ENCODE measurements around the gene CD93.

Gene CD93

DNA sequence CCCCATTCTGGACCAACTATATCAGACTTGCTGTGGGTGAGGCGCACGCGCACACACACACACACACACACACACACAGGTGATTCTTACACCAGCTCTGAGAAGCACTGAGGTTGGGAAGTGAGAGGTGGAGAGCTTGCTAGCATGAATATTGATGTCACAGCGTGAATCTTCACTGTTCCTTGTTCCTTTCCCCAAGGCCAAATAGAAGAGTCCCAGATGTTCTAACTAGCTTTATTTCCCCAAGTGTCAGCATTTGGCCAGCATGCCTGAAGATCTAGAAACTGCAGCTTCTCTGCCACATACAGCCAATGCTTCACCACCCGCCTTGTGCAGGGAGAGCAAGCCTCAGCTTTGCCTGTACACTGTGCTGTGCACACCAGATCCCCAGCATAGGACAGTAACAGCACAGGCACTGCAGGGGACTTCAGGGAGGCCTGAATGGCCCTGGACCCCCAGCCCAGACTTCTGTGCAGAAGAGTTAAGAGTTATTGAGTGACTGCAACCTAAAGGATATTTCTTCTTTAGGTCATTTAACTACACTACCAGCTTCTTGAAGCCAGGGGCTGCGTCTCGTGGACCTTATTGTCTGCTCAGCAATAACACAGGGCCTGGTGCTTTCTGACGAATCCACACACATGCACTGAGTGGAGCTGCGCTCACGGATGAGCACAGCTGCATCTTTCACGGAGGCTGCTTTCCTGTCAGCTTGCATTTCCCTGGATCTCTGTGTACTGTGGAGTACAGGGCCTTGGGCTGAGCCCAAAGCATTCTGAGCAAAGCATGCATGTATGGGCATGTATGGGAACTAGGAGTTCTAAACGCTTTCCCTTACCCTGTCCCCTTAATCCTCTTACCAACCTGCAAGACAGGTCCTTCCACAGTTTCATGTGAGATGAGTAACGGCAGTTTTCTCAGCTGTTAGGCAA, 13.9 kb upstream of the CD93 start:
- no peak for DNase-seq (ENCODE audit: low spot score)

DNA sequence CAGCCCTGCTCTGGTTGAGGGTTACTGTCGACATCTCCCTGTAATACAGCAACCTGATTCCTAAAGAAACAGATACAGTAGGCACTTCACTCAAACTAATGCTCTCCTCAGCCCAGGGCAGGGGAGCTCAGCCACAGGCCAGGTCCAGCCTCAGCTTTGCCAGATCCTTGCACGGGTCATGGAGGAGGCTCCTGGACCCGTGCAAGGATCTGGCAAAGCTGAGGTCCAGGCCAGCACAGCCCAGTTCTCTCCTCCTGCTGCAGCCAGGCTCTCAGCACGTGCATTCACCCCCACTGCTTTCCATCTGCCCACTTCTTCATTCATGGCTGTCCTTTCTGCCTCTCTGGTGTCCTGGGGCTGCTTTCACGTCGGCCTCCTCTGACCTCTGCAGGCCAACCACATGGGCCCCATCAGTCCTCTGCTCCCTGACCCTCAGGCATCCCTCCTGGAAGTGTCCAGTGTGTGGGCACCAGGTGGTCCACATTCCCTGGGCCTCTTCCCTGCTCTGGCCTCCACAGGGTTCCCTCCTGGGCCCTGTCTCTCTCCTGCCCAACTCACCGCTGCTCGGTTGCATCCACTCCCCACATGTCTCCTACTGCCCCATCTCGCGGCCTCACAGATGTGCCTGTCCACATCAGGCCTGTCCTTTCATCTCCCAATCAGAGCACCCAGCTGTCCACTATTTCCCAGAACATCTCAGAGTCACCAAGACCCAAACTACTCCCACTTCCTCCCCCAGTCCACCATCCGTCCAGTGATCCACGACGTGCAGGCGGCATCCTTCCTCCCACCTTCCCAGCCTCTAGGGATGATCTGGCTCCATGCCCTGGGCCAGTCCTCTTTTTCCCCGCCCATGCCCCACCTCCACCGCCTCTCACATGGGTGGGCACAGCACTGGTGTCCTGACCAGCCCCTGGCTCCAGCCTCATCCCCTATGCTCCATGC, 11.8 kb upstream of the CD93 start:
- DNase-seq (ENCODE audit: low spot score): no peak

DNA sequence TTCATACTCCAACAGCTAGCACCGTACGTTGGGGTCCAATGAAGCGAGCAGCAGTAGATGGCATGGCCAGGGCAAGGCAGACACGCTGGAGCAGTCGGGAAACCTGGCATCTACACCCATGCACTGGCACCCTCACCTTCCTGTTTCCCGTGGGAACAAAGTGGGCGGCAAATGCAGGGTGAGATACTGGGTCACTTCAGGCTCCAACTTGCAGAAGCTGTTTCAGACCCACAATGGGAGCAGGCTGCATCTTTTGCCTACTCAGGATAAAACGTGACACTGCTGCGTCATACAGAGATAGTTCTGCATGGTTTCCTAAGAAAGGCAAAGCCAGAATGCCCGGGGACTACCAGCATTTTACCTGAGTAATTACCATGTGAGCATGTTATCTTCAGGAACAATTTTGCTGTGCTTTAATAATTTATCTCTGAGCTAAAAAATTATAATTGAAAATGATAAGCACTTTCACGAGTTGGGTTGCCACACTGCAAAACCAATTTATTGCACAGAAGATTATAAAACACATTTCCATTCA, 10.9 kb upstream of the CD93 start:
- no peak for DNase-seq (ENCODE audit: low spot score)

DNA sequence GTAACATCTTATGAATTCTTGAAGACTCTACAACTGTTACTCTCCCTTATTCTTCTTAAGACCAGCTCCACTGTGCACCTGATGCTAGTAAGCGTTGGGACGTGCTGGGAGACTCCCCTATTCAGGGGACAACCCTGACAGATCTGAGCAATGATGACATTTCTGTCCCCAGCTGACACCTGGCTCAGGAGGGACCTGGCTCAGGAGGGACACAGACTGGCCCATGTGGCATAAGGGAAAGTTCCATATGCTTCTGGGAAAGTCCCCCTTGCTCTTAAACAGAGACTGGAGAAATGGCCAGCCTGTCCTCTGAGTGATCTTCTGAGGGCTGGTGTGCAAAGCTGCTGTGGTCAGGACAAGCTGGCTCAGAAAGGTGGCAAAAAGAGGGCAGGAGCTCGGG, 10.0 kb upstream of the CD93 start:
- no peak for DNase-seq (ENCODE audit: low spot score)

DNA sequence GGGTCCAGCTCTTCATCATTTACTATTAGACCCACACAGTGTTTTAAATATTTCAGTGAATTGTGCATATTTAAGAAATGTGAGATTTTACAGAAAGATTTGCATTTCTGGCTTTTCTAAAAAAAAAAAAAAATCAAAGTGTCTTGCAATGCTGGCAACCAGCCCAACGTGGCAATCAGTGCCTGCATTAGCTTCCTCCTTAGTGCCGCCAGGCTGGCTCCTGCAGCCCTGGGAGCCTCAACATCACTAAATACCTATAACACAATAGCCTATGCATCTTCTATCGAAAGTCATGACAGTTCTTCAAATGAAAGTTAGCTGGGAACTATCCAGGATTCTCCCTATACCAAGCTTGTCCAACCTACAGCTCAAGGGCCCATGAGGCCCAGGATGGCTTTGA, 9.4 kb upstream of the CD93 start:
- DNase-seq (ENCODE audit: low spot score): no peak

DNA sequence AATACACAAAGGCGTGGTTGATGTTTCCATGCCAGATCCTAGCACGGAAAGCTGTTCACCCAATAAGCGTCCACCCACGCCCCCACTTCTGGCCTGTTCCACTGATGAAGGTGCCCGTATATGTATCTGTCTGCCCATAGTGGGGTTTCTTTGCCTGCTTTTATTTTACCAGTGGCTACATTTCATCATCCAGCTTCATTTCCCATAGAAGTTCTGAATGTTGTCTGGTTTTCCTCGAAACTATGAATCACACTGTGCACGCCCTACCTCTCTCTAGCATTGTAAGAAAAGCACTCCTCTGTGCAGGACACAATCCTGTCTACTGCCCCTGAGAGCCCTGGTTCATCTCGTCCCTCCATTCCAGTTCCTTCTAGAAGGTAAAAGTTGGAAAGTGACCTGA, 8.8 kb upstream of the CD93 start:
- DNase-seq (ENCODE audit: low spot score): peak; percentile 30

DNA sequence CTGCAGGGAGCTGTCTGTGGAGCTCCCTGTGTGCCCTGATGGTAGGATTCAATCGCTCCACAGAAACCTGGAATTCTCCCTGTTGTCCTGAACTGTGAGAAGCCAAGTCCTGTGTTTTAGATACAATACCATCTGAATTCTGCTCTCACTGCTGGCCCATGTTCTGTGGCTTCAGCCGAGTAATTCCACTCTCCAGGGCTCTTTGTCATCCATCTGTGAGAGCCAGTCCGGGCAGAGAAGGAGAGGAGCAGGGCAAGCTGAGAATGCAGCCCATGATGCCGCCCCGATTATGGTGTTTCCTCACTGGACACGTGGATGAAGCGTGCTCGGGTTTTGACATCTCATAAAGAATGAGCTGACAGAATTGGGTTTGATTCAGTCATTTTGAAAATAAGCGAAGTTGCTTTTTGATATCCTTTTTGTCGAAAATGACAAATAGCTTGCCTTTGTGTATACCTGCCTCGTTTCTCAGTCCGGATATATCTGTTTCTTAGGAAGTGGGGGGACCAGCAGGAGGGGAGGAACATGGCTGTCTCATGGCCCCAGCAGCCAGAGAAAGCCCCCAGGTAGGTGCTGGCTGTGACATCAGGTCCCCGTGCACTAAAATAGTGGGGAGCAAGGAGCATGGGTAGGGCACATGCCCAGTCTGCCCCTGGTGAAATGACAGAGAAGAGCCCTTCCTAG, 8.2 kb upstream of the CD93 start:
- DNase-seq (ENCODE audit: low spot score): no peak

DNA sequence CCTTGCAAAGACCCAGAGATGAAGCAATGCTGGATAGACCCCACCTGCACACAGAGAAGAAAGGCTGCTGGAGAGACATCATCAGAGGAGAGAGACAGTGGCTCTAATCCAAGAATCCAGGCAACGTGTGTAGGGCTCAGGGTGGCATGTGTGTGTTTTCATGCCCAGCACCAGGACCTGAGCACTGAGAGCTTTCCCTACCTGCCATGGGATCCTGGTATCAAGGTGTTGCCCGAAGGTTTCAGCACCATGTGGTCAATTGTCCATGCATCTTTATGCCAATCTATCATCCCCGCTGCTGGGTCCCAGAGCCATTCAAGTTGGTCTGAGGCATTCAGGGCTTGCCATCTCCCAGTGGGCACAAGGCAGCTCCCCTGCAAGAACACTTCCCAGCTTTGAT, 7.5 kb upstream of the CD93 start:
- no peak for DNase-seq (ENCODE audit: low spot score)

DNA sequence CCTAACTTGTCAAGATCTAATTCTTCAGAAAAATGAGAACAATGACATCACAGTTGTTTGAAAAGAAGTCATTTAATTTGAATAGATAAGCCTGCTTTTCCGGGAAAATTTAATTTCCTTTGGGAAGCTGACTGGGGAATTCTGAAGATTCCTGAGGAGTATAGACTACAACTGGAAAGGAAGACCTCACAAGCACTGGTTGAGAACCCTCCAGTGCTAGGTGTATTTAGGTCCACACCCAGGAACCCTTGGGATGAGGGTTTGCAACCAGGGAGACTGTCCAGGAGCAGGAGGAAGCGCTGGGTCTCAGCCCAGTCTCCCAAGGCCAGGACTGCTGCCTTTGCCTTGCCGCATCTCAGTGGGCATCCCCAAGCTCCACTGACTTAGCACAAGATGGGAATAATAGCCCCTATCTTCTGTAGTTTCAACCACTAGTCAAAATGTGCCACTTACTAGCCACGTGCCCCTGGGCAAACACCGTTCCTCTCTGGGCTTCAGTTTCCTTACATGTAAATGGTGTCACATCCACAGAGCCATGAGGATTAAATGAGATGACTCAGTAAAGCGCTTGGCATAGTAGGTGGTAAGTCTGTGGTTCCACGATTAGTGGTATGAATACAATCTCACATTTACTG, 6.9 kb upstream of the CD93 start:
- DNase-seq (ENCODE audit: low spot score): no peak

DNA sequence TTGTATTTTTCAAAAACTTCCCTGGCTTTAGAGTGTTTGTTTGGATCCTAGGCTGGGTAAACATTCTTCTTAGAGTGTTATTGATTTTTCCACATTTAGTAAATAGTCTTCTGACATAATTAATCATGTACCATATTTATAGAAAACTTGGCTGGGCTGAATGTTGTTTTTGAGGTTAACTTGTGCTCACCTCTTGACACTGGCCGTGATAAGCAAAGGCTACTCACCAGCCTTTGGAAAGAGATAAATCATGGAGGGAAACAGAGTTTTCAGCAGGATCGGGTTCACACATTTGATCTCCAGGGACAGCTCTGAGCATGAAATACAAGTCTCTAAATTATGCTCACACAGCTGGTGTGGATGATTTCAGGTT, 6.2 kb upstream of the CD93 start:
- no peak for DNase-seq (ENCODE audit: low spot score)

DNA sequence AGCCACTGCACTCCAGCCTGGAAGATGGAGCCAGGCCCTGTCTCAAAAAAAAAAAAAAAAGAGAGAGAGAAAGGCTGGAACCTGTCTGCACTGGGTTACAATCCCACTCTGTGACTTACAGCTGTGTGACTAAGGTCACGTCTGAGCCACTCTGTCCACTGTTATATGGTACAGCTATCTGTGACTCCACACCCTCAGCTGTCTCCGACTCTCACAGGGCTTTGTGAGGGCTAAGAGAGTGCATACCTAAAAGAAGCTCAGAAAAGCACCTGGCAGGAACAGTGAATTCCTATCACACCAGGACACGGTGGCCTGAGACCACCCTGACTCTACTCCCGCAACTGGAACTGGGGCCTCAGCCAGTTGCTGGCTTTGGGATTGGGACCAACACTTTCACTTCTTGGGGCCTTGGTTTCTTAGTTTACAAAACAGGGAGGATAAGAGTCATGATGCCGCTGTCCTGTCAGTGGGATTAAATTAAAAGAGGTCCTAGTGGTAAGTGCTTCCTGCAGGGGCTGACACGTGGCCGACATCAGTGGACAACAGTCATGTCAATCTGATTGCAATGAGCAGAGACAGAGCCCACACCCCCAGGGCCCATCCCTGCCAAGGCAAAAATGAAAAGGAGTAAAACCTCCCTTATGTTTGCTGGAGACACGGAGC, 5.7 kb upstream of the CD93 start:
- no peak for DNase-seq (ENCODE audit: low spot score)

DNA sequence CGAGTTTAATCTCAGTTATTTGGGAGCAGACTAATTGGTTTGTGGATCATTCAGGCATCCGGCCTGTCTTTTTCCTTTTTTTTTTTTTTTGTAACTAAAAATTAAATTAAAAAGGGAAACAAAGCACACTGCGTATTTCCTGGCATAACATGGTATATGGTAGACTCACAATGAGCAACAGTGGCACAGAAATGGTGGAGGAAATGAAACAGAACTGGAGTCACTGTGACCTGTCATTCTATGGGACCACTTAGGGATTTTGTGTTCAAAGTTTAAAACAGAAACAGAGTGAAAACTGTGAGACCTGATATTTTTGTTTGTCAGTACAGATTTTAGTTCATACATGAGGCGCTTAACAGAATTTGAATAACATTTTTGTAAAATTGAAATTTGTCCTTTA, 4.8 kb upstream of the CD93 start:
- no peak for DNase-seq (ENCODE audit: low spot score)

DNA sequence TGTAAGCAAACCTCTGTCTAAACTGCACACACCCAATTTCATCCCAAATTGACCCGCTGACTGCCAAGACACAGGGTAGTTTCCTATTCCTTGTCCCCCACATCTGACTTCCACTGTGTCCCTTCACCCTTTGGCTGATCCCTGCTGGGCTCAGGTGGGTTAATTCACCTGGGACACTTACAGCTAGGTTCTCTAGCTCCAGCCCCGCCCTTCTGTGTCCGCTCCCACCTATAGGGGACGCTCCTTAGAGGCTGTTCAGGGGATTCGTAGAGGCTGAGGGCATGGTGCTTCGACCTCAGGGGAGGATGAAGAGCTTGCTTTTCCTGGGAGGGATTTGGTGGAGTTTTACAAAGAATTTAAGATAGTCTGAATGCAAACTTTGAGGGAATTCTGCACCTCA, 4.0 kb upstream of the CD93 start:
- DNase-seq (ENCODE audit: low spot score): no peak

DNA sequence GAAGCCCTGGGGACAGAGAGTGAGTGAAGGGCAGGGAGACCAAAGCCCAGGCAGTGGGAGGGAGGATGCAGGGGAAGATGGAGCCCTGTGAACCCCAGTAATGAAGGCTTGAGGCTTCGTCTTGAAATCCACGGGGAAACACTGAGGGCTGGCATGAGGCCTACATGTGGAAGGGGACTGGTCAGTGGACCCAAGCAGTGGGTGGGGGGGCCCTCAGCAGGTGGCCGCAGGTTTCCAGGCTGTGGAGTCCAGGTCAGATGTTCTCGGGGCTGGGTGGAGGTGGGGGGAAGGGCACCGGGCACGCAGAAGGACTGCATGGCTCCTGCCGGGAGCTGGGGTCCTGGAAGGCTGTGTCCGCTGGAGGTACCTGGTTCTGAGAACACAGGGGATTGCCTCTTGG, 2.7 kb upstream of the CD93 start:
- DNase-seq (ENCODE audit: low spot score): no peak

DNA sequence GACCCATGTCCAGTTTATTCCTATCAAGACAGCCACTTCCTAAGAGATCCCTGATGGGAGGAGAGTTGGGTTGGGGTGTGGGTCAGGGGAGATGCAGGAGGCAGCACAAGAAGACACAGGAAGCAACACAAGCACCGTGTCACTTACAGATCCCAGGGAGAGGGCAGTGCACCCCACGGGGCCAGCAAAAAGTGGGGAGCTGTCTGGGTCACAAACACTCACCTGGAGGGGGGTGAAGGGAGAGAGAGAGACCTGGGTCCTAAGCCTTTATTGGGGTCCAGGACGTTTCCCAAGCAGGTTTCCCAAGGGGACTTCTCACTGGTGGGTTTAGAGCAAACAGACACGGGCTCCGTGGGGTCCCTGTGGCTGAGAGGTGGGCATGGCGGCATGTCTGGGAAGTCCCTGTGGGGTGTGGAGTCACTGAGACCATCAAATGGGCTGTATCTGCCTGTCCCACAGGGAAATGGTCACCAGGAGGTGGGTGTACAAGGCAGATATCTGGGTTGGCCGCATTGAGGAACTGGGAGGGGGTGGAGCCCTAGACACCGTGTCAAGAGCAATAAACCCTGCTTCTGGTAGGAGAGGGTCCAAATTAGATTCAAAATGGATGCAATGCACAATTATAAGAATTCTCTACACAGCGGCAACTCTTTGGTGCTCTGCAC, 1.6 kb upstream of the CD93 start:
- no peak for DNase-seq (ENCODE audit: low spot score)

DNA sequence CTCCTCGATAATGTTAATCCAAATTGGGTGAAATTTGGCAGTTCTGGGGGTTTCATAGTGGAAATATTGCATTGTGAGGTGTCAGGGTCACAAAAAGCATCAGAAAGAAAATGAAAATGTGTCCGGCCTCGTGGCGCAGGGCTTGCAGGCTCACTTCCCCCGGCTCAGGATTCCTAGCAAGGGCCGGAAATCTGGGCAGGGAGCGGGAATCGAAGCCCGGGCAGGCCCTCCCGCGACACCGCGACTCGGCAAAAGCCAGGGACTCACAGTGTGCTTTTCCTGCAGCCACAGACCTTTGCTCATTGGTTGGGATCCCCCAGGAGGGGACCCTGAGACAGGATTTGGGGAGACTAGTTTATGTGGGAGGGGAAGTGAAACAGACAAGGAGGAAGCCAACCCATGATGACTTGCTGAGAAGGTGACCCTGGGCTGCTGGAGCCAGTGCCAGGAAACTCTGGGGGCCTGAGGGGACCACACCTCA, 847 bp upstream of the CD93 start:
- DNase-seq (ENCODE audit: low spot score): no peak

DNA sequence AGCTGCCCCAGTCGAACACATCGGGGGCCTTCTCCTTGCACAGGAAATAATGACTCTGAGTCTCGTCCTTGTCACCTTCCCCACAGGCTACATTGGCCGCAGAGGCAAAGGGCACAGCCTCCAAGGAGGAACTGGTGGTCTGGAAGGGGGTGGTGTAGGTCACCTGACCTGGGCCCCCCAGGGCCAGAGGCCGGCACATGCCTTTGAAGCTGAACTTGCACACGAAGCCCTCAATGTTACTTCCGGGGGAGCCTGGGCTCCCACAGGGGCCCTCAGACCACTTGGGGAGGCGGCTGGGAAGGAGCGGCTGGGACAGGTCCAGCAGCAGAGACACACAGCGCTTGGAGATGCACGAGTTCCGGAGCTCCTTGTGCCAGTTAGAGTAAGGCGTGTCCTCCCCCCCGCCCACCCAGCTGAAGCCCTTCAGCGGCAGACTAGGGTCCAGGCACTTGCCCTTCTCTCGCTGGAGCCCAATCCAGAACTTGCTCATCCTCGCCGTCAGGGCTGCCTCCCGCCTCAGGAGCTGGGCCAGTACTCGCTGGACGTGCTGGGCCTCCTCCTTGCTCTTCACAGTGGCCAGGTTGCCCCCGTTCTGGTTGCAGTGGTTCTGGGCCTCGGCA, 578 bp downstream of the CD93 start:
- no peak for DNase-seq (ENCODE audit: low spot score)

DNA sequence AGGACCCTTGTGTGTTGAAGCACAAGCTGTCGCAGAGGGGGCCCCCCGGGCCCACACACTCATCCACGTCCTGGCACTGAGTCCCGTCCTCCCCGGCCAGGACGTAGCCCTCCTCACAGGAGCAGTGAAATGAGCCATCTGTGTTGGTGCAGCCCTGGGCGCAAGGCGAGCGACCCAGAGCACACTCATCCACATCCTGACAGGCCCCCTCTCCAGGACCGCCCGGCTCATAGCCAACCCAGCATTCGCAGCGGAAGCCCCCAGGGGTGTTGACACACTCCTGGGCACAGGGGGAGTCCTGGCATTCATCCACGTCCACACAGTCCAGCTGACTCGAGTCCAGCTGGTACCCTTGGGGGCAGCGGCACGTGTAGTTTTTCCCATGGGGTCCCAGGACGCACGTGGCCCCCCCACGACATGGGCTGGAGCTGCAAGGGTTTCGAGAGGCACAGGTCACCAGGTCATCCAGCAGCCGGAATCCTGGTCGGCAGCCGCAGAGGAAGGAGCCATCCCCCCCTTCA, 1.2 kb downstream of the CD93 start:
- DNase-seq (ENCODE audit: low spot score): no peak

DNA sequence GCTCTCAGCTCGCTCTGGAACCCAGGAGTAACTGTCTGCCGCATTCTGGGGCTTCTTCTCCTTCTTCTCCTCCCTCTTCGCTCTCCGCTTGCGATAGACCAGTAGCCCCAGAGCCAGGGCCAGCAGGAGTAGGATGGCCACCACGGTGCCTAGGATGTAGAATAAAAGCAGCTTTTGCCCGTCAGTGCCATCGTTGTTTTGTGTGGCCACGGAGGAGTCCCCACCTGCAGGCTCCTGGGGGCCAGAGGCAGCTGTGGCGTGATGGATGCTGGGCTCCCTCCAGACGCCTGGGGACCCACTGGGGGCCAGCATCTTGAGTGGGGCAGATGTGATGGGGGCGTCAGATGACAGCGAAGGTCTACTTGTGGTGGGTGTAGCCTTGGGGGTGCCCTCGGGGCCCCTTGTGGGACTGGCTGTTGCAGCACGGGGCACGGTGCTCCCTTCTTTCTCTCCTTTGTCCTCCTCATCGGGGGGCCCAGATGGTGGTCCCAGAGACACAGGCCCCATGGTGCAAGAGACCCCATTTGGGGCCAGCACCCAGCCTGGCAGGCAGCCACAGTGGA, 1.8 kb downstream of the CD93 start:
- DNase-seq (ENCODE audit: low spot score): no peak

Data from SW480 (cell line).